ENCODE data around the gene SULT4A1.

GRCh38 chr22:43830931-43831560 lies 31.3 kb downstream of the SULT4A1 start:
- TF ChIP-seq POLR2A (IDR thresholded peaks at IDR 0.05), result no peak
- TF ChIP-seq, protein P1, sequence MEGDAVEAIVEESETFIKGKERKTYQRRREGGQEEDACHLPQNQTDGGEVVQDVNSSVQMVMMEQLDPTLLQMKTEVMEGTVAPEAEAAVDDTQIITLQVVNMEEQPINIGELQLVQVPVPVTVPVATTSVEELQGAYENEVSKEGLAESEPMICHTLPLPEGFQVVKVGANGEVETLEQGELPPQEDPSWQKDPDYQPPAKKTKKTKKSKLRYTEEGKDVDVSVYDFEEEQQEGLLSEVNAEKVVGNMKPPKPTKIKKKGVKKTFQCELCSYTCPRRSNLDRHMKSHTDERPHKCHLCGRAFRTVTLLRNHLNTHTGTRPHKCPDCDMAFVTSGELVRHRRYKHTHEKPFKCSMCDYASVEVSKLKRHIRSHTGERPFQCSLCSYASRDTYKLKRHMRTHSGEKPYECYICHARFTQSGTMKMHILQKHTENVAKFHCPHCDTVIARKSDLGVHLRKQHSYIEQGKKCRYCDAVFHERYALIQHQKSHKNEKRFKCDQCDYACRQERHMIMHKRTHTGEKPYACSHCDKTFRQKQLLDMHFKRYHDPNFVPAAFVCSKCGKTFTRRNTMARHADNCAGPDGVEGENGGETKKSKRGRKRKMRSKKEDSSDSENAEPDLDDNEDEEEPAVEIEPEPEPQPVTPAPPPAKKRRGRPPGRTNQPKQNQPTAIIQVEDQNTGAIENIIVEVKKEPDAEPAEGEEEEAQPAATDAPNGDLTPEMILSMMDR (IDR thresholded peaks at IDR 0.05), result no peak

All from testis (tissue), 2 donors.